ENCODE results near the gene DGCR6L.
"Not testable (repeated sequence)": the region's sequence is repeated elsewhere in the genome, so short reads cannot be mapped to it uniquely, and the experiment has no call there.

DGCR6L gene

DNA sequence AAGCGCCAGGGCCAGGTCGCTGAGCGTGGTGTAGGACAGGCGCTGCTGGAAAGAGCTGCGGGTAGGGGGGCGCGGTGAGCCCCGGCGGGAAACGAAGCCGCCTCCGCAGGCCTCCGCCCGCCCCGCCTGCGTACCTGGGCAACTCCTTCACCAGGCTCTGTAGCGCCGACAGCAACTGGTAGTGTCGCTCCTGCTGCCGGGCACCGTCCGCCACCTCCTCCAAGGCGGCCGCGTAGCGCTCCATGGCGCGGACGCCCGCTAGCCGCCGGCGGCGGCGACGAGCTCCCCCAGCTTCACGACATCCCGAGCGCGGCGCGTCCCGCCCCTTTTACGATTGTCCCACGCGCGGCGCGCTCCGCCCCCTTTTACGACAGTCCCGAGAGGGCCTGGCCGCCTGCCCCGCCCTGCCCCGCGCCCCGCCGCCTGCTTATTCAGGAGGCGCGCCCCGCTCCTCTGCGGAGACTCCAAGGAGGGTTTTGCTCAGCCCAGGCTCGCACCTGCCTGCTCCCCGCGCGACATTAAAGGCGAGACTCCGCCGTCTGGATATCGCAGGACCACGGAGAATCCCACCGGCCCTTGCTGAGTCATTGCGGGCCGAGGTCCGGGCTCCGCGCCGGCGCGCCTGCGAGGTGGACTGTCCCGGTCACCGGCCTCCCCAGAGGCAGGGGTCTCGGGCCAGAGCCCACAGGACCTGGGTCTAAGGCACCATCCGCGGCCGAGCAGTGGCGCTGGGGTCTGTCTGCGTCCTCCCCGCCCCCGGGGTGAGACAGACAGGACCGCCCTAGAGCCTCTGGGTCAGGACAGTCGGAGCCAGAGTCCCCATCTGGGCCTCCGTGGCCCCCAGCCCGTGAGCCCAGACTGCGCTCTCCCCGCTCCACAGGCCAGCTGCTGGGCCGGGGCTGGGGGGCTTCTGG lies at the start of gene DGCR6L:
Gene DGCR6L (minus strand): TSS at position 316 of the 914 bp plus-strand sequence. CDS start 72 bp downstream, at position 244.
- DNase-seq = peak; percentile 96

DNA sequence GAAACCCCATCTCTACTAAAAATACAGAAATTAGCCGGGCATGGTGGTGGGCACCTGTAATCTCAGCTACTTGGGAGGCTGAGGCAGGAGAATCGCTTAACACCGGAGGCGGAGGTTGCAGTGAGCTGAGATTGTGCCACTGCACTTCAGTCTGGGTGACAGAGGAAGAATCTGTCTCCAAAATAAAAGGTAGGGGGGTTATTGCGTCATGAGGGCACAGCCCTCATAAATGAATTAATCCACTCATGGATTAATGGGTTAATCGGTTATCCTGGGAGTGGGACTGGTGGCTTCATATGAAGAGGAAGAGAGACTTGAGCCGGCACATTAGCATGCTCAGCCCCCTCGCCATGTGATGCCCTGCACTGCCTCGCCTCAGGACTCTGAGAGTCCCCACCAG lies 49.0 kb upstream of the DGCR6L start:
- DNase-seq = not testable (repeated sequence)

DNA sequence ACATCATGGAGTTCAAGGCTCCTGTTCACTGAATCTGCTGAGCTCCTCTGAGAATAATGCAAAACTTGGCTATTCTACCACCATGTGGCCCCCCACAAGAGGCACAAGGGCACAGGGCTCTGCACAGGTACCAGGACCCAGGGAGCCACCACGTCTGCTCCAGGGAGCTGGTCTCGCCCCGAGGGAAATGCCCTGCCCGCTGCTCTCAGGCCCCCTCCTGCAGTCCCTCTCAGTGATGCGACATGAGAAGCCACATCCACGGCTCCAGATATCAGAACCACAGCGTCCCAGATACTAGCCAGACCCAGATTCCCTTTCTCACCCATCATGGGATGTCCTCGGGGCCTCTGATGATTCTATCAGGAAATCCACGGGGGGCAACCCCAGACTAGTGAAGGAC lies 47.0 kb upstream of the DGCR6L start:
- DNase-seq = not testable (repeated sequence)

DNA sequence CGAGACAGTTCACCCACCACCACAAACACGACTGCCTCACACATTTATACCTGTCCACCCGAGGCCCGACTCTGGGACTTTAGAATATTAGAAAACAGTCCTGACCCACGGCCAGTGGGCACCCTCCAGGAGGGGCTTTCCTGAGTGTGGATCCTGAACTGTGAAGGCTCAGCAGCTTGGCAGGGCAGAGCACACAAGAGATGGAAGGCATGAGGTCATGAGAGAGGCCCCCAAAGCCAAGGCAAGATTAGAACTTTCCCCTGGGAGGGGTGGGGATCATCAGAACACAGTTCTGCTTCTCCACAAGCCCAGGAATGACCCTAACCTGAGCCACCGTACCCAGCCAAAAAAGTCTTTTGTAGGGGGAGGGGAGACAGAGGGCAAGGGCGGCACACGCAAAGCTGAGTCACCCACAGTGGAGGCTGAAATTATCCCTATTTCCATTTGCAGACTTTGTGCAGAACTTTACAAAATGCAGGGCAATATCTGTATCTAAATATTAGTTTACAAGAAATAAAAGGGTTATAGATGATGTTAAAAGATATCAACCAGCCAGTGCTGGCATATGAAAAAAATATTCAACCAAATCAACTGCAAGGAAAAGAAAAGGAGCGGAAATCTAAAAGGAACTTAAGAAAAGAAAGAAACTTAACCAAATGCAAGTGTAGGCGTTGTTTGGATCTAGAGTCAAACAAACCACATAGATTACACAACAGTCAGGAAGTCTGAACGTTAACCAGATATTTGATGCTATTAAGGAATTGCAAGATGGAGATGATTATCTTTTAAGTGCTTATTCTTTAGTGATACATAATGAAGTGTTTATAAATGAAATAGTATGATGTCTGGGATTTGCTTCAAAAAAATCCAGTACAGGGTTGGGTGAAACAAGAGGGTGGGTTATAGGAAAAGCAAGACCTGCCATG lies 44.7 kb upstream of the DGCR6L start:
- DNase-seq = not testable (repeated sequence)

DNA sequence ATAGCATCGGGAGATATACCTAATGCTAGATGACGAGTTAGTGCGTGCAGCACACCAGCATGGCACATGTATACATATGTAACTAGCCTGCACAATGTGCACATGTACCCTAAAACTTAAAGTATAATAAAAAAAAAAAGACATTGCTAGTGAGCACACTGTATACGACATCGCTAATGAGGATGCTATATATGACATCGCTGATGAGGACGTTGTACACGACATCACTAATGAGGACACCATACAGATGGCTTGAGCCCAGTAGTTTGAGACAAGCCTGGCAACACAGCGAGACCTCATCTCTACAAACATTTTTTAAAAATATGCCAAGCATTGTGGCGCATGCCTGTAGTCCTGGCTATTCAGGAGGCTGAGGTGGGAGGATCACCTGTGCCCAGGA lies 42.5 kb upstream of the DGCR6L start:
- DNase-seq = not testable (repeated sequence)

DNA sequence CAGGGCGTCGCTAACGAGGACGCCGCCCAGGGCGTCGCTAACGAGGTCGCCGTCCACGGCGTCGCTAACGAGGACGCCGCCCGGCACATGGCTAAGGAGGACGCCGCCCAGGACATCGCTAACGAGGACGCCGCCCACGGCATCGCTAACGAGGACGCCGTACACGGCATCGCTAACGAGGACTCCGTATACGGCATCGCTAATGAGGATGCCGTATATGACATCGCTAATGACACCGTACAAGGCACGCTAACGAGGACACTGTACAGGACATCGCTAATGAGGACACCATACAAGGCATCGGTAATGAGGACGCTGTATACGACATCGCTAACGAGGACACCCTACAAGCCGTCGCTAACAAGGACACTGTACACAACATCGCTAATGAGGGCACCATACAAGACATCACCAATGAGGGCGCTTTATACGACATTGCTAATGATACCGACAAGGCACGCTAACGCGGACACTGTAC lies 41.9 kb upstream of the DGCR6L start:
- DNase-seq = not testable (repeated sequence)

DNA sequence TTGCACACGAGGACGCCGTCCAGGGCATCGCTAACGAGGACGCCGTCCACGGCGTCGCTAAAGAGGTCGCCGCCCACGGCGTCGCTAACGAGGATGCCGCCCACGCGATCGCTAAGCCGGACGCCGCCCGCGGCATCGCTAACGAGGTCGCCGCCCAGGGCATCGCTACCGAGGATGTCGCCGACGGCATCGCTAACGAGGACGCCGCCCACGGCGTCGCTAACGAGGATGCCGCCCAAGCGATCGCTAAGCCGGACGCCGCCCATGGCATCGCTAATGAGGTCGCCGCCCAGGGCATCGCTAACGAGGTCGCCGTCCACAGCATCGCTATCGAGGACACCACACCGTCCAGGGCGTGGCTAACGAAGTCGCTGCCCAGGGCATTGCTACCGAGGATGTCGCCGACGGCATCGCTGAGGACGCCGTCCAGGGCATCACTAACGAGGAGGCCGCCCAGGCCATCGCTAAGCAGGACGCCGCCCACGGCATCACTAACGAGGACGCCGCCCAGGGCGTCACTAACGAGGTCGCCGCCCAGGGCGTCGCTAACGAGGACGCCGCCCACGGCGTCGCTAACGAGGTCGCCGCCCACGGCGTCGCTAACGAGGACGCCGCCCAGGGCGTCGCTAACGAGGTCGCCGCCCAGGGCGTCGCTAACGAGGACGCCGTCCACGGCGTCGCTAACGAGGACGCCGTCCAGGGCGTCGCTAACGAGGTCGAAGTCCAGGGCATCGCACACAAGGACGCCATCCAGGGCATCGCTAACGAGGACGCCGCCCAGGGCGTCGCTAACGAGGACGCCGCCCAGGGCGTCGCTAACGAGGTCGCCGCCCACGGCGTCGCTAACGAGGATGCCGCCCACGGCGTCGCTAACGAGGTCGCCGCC lies 41.2 kb upstream of the DGCR6L start:
- DNase-seq = not testable (repeated sequence)

DNA sequence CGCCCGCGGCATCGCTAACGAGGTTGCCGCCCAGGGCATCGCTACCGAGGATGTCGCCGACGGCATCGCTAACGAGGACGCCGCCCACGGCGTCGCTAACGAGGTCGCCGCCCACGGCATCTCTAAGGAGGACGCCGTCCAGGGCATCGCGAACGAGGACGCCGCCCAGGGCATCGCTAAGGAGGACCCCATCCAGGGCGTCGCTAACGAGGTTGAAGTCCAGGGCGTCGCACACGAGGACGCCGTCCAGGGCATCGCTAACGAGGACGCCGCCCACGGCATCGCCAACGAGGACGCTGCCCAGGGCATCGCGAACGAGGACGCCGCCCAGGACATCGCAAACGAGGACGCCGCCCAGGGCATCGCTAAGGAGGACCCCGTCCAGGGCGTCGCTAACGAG lies 40.4 kb upstream of the DGCR6L start:
- DNase-seq = not testable (repeated sequence)

DNA sequence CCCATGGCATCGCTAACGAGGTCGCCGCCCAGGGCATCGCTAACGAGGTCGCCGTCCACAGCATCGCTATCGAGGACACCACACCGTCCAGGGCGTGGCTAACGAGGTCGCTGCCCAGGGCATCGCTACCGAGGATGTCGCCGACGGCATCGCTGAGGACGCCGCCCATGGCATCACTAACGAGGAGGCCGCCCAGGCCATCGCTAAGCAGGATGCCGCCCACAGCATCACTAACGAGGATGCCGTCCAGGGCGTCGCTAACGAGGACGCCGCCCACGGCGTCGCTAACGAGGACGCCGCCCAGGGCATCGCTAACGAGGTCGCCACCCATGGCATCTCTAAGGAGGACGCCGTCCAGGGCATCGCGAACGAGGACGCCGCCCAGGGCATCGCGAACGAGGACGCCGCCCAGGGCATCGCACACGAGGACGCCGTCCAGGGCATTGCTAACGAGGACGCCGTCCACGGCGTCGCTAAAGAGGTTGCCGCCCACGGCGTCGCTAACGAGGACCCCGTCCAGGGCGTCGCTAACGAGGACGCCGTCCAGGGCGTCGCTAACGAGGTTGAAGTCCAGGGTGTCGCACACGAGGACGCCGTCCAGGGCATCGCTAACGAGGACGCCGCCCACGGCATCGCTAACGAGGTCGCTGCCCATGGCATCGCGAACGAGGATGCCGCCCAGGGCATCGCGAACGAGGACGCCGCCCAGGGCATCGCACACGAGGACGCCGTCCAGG lies 38.8 kb upstream of the DGCR6L start:
- DNase-seq = not testable (repeated sequence)

DNA sequence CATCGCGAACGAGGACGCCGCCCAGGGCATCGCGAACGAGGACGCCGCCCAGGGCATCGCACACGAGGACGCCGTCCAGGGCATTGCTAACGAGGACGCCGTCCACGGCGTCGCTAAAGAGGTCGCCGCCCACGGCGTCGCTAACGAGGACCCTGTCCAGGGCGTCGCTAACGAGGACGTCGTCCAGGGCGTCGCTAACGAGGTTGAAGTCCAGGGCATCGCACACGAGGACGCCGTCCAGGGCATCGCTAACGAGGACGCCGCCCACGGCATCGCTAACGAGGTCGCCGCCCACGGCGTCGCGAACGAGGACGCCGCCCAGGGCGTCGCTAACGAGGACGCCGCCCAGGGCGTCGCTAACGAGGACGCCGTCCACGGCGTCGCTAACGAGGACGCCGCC lies 38.1 kb upstream of the DGCR6L start:
- DNase-seq = not testable (repeated sequence)

DNA sequence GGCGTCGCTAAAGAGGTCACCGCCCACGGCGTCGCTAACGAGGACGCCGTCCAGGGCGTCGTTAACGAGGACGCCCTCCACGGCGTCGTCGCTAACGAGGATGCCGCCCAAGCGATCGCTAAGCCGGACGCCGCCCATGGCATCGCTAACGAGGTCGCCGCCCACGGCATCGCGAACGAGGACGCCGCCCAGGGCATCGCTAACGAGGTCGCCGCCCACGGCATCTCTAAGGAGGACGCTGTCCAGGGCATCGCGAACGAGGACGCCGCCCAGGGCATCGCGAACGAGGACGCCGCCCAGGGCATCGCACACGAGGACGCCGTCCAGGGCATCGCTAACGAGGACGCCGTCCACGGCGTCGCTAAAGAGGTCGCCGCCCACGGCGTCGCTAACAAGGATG lies 37.0 kb upstream of the DGCR6L start:
- not testable (repeated sequence) for DNase-seq

DNA sequence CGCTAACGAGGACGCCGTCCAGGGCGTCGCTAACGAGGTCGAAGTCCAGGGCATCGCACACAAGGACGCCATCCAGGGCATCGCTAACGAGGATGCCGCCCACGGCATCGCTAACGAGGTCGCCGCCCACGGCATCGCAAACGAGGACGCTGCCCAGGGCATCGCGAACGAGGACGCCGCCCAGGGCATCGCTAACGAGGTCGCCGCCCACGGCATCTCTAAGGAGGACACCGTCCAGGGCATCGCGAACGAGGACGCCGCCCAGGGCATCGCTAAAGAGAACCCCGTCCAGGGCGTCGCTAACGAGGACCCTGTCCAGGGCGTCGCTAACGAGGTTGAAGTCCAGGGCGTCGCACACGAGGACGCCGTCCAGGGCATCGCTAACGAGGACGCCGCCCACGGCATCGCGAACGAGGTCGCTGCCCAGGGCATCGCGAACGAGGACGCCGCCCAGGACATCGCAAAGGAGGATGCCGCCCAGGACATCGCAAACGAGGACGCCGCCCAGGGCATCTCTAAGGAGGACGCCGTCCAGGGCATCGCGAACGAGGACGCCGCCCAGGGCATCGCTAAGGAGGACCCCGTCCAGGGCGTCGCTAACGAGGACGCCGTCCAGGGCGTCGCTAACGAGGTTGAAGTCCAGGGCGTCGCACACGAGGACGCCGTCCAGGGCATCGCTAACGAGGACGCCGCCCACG lies 36.2 kb upstream of the DGCR6L start:
- DNase-seq = not testable (repeated sequence)

DNA sequence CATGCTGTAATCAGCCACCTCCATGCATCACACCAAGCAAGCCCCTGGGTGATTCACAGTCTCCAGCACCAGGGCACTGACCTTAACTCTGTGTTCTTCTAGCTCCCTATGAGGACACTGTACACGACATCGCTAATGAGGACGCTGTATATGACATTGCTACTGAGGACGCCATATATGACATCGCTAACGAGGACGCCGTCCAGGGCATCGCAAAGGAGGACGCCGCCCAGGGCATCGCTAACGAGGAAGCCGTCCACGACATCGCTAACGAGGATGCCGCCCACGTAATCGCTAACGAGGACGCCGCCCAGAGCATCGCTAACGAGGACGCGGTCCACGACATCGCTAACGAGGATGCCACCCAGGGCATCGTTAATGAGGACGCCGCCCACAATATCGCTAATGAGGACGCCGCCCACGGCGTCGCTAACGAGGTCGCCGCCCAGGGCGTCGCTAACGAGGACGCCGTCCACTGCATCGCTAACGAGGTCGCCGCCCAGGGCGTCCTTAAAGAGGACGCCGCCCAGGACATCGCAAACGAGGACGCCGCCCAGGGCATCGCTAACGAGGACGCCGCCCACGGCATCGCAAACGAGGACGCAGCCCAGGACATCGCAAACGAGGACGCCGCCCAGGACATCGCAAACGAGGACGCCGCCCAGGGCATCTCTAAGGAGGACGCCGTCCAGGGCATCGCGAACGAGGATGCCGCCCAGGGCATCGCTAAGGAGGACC lies 34.5 kb upstream of the DGCR6L start:
- no peak for DNase-seq

DNA sequence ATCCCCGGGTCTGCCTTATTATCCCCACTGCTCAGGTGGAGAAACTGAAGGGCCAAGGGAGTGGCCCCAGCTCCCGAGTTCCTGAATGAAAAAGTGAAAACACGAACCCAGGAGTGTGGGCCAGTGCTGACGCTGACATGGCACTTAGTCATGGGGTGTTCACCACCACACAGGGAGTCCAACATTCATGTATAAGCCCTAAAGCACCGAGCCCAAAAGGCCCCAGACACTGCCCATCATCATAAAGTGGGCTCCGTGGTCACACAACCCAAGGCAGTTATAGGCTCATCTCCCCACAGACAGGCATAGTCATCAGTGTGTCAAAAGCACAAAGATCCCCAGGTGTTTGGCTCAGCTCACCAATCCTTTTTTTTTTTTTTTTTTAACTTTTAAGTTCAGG lies 32.7 kb upstream of the DGCR6L start:
- not testable (repeated sequence) for DNase-seq

DNA sequence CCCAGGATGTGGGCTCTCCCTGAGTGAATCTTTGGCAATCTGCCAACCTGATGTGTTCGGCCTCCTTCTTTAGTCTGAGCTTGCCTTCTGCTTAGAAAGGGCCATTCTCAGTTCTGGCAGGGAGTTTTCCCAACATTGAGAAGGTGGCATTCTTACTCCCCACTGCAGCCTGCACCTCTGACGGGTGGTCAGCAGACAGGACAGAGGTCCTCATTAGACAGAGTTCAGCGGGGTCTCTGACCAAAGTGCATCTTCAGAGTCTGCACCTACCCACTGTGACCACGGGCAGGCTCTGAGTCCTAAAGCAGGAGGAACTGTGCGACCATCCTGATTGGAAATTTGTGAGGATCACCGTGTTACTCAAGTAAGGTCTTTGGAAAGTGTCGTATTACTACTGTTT lies 26.7 kb upstream of the DGCR6L start:
- DNase-seq = not testable (repeated sequence)

DNA sequence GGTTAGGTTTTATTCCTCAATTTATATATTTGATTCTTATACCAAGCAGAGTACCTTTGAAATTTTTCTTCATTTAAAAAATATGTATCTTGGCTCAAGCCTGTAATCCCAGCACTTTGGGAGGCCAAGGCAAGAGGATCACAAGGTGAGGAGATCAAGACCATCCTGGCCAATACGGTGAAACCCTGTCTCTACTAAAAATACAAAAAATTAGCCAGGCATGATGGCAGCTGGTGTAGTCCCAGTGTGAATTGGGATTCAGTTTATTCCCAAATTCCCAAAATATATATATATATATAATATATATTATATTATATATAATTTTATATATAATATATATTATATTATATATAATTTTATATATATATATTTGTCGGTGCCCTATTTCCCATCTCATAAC lies 18.4 kb upstream of the DGCR6L start:
- not testable (repeated sequence) for DNase-seq

DNA sequence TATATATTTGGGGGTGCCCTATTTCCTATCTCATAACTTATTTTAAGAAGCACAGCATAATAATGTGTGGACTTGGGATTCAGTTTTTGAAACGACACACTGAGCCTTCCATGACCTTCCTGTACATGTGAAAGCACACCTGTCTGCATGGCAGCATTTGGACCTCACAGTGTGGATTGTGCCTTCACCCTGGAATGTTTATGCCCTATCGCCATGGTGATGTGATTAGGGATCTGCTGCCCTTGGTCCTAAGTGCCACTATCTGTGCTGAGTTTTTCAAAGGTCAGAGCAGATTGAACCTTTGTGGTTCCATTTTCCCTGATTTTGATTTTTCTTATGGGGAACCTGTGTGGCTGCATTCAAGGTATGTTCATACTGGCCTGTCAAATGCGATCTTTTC lies 17.9 kb upstream of the DGCR6L start:
- DNase-seq = not testable (repeated sequence)

DNA sequence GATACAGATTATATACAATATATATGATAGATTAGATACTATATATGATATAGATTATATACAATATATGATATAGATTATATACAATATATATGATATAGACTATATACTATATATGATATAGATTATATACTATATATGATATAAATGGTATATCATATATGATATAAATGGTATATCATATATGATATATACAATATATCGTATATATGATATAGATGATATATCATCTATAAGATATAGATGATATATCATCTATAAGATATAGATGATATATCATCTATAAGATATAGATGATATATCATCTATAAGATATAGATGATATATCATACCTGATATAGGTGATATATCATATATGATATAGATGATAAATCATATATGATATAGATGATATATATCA lies 16.7 kb upstream of the DGCR6L start:
- not testable (repeated sequence) for DNase-seq

DNA sequence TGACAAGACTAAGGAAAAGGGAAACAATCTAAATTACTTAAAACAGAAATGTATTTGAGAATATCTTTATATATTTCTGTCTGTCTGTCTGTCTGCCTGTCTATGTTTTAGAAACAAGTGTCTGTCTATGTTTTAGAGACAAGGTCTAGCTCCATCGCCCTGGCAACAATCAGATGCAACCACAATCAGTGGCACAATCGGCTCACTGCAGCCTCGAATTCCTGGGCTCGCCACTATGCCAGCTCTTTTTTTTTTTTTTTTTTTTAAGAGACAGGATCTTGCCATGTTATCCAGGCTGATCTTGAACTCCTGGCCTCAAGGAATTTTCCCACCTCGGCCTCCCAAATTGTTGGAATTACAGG lies 8.7 kb upstream of the DGCR6L start:
- not testable (repeated sequence) for DNase-seq

DNA sequence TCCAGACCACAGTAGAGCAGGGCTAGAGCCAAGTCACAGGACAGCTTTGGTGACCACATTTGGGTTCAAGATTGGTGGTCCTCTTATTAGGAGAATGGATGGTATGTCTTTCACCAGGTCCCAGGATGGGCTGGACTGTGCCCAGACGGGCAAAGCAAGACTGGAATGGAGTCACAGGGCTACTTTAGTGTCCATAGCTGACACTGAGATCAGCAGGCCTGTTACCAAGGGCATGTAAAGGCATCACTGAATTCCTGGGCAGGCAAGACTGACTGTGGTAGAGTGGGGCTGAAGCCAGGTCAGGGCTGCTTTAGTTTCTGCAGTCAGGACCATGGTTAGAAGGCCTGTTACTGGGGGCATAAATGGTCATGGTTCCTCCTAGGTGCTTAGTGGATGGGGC lies 6.1 kb upstream of the DGCR6L start:
- not testable (repeated sequence) for DNase-seq

Data from stimulated activated naive CD4-positive, alpha-beta T cell treated with Interleukin-2 at 50 U/mL for 16 hours (primary cell).